Endodermal cell (in vitro differentiated cells): ENCODE data around the gene MPP2. TPM values are rescaled to one million over a fixed set of nuclear protein-coding genes. Genes with fewer than 3 reads are reported as not detected.

Experiments
- DNase-seq: peaks from one replicate; pipeline ENCODE4 v3.0.0-alpha.2; 2017
- H3K27ac ChIP-seq: 2 replicates; pipeline ENCODE4 v1.5.1; 2013; ENCODE audit warnings: mild to moderate bottlenecking, low read depth, low read length, moderate library complexity
- H3K27me3 ChIP-seq: 2 replicates; pipeline ENCODE4 v1.6.1; 2013; ENCODE audit warnings: mild to moderate bottlenecking, low read length, moderate library complexity; ENCODE audit not compliant: insufficient read depth, control insufficient read depth, poor library complexity, severe bottlenecking
- H3K36me3 ChIP-seq: 2 replicates; pipeline ENCODE4 v1.7.0; 2013; ENCODE audit warnings: mild to moderate bottlenecking, low read length, moderate library complexity; ENCODE audit not compliant: control insufficient read depth, insufficient read depth
- H3K4me1 ChIP-seq: one replicate; pipeline ENCODE4 v1.7.0; 2013; ENCODE audit warnings: low read length; ENCODE audit not compliant: control insufficient read depth, insufficient read depth
- H3K4me3 ChIP-seq: 2 replicates; pipeline ENCODE4 v1.5.1; 2013; ENCODE audit warnings: mild to moderate bottlenecking, low read length, moderate library complexity
- H3K9ac ChIP-seq: 2 replicates; pipeline ENCODE4 v1.6.1; 2013; ENCODE audit warnings: mild to moderate bottlenecking, low read length, moderate library complexity; ENCODE audit not compliant: poor library complexity, severe bottlenecking; ENCODE audit errors: extremely low read depth
- H3K9me3 ChIP-seq: 2 replicates; pipeline ENCODE4 v1.6.1; 2013; ENCODE audit warnings: mild to moderate bottlenecking, low read length, moderate library complexity; ENCODE audit not compliant: control insufficient read depth
- H3K27ac Mint-ChIP-seq: 2 replicates; pipeline ENCODE4 v1.8.0; 2020; ENCODE audit warnings: mixed read lengths
- H3K27me3 Mint-ChIP-seq: 2 replicates; pipeline ENCODE4 v1.8.0; 2021; ENCODE audit warnings: mild to moderate bottlenecking, mixed read lengths; ENCODE audit not compliant: insufficient read depth
- H3K36me3 Mint-ChIP-seq: 2 replicates; pipeline ENCODE4 v1.8.0; 2020; ENCODE audit warnings: low read depth, mixed read lengths
- H3K4me1 Mint-ChIP-seq: 2 replicates; pipeline ENCODE4 v1.8.0; 2020; ENCODE audit warnings: mixed read lengths
- H3K4me3 Mint-ChIP-seq: 2 replicates; pipeline ENCODE4 v1.8.0; 2020; ENCODE audit warnings: mild to moderate bottlenecking, moderate library complexity, mixed read lengths
- H3K9me3 Mint-ChIP-seq: 2 replicates; pipeline ENCODE4 v1.8.0; 2020; ENCODE audit warnings: mild to moderate bottlenecking, mixed read lengths
- WGBS, 2 experiments: methylation state at CpG; one replicate each; pipeline versions ENCODE4 v1.1.5 to v1.1.7; 2013; ENCODE audit warnings: missing lambda C conversion rate in 2 of 2, mixed read lengths in 1 of 2; ENCODE audit not compliant: insufficient coverage in 1 of 2, insufficient read length in 1 of 2; 5-methylcytosine and 5-hydroxymethylcytosine counted together
- total RNA-seq, 2 donors: library from RNA; stranded (reverse); fragmentation: NEBNext Ultra II Directional in 1 of 2; extraction: Animal tissue kit (Norgen Biotek cat#: 25700) in 1 of 2; gene quantifications; 2 replicates in 1 of 2; 3 replicates in 1 of 2; pipeline ENCODE4 v1.2.1, GENCODE V29; 2021
- TF ChIP-seq, protein P1 (sequence below): fragments of 200-600 bp; sonication (generic); conservative IDR thresholded peaks from 2 replicates; pipeline ENCODE4 v1.5.0; 2021; ENCODE audit warnings: antibody characterized with exemption, mild to moderate bottlenecking

The MPP2 gene
- total RNA-seq, 2 donors from 2014 or later = 16.2 to 18.3 TPM

DNA sequence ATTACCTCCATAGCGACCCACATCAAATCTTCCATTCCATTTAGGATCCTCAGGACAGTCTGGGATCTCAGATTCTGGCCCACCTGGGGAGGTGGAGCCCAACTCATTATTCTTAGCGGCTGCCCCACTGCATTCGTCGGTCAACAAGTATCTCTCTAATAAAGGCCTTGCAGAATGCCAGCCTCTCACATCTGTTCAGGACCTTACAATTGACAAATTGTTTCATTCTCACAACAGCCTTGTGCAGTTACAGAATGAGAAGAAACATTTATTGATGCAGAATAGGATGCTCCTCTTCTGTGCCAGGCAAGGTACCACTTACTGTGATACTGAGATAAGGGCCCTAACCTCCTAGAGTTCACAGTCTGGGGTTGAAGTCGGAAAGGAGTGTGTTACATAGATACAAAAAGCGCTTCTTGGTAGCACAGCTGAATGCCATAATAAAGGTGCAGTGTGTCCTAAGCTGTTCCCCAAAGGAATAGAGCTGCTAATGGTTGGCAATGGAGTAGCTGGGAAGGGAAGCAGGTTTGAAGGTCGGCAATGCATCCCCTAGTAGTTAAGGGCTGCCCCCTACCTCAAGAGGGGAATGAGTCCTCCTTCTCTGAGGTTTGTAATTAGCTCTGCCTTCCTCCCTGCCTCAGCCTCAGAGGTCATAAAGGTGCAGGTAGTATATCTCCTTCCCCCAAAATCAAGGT is 2.3 kb upstream of the MPP2 start:
- H3K9me3 Mint-ChIP-seq = no peaks in the 10 kb centered on the region
- TF ChIP-seq, protein P1, sequence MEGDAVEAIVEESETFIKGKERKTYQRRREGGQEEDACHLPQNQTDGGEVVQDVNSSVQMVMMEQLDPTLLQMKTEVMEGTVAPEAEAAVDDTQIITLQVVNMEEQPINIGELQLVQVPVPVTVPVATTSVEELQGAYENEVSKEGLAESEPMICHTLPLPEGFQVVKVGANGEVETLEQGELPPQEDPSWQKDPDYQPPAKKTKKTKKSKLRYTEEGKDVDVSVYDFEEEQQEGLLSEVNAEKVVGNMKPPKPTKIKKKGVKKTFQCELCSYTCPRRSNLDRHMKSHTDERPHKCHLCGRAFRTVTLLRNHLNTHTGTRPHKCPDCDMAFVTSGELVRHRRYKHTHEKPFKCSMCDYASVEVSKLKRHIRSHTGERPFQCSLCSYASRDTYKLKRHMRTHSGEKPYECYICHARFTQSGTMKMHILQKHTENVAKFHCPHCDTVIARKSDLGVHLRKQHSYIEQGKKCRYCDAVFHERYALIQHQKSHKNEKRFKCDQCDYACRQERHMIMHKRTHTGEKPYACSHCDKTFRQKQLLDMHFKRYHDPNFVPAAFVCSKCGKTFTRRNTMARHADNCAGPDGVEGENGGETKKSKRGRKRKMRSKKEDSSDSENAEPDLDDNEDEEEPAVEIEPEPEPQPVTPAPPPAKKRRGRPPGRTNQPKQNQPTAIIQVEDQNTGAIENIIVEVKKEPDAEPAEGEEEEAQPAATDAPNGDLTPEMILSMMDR = no peak
- WGBS, 2 experiments = 71 to 75% methylated on average over 7 of the region's 7 CpGs
- H3K36me3 Mint-ChIP-seq = no peaks in the 10 kb centered on the region
- Histone ChIP-seq H3K27ac (no peak overlapping the region), H3K4me3 (no peak overlapping the region), H3K9me3 (no peaks in the 10 kb centered on the region), H3K27me3 (peaks cover 48% of the 10 kb centered on the region), H3K36me3 (no peaks in the 10 kb centered on the region), H3K9ac (no peak overlapping the region), H3K4me1 (no peaks in the 10 kb centered on the region)
- DNase-seq = peak; percentile 62
- H3K4me3 Mint-ChIP-seq = no peak overlapping the region
- no peaks in the 10 kb centered on the region for H3K4me1 Mint-ChIP-seq
- no peak overlapping the region for H3K27ac Mint-ChIP-seq
- peaks cover 47% of the 10 kb centered on the region for H3K27me3 Mint-ChIP-seq

- H3K27ac Mint-ChIP-seq = no peak overlapping the region
- no peaks in the 10 kb centered on the region for H3K4me1 ChIP-seq
- H3K4me1 Mint-ChIP-seq = no peaks in the 10 kb centered on the region
- H3K9me3 Mint-ChIP-seq = no peaks in the 10 kb centered on the region
- no peaks in the 10 kb centered on the region for H3K36me3 Mint-ChIP-seq
- WGBS, 2 experiments = 21 to 33% methylated on average over 12 to 26 of the region's 26 CpGs
- TF ChIP-seq, protein P1 = no peak
- no peaks in the 10 kb centered on the region for H3K9me3 ChIP-seq
- H3K36me3 ChIP-seq = no peaks in the 10 kb centered on the region
- H3K27ac ChIP-seq = no peak overlapping the region
- H3K27me3 Mint-ChIP-seq = peaks cover 57% of the 10 kb centered on the region
- peak; percentile 91 for DNase-seq
- peak overlapping the region; percentile 63 for H3K4me3 Mint-ChIP-seq
- H3K9ac ChIP-seq = no peak overlapping the region
- H3K27me3 ChIP-seq = peaks cover 56% of the 10 kb centered on the region
- H3K4me3 ChIP-seq = peak overlapping the region; percentile 72
These were observed 824 bp upstream of the MPP2 start for GRCh38 chr17:43907998-43908721.

GRCh38 chr17:43906951-43907424 is 348 bp downstream of the MPP2 start:
- Histone ChIP-seq H3K4me3 (peak overlapping the region; percentile 72), H3K9me3 (no peaks in the 10 kb centered on the region), H3K9ac (no peak overlapping the region), H3K27ac (peak overlapping the region; percentile 76), H3K36me3 (no peaks in the 10 kb centered on the region), H3K27me3 (peaks cover 53% of the 10 kb centered on the region), H3K4me1 (no peaks in the 10 kb centered on the region)
- DNase-seq = no peak
- TF ChIP-seq, protein P1 = no peak
- WGBS, 2 experiments = 0 to 5% methylated on average over 4 to 29 of the region's 29 CpGs
- Mint-ChIP-seq H3K4me1 (no peaks in the 10 kb centered on the region), H3K9me3 (no peaks in the 10 kb centered on the region), H3K27me3 (peaks cover 58% of the 10 kb centered on the region), H3K36me3 (no peaks in the 10 kb centered on the region), H3K4me3 (peak overlapping the region; percentile 63), H3K27ac (no peak overlapping the region)
